Caki2 (cell line): ENCODE results near the gene MCAM. TPM values are rescaled to one million over a fixed set of nuclear protein-coding genes. Genes with fewer than 3 reads are reported as not detected.

Experiments used
- total RNA-seq: library from RNA; depleted of rRNA; stranded (reverse); fragments of >200 nt; shearing (Covaris generic); gene quantifications from 2 replicates; pipeline ENCODE4 v1.2.3, GENCODE V29; 2014; ENCODE audit warnings: low replicate concordance; rRNA removed

MCAM gene
- total RNA-seq, 1 experiment from 2014 or later, result 0.27 TPM

Other genes starting within 250 kb of the MCAM start
- 11.1 and 11.6 TPM in 2 replicates for gene VPS11, start 249.3 kb downstream of the MCAM start, total RNA-seq
- 56.3 and 66.6 TPM in 2 replicates for gene HMBS, start 232.2 kb downstream of the MCAM start, total RNA-seq
- gene DPAGT1, start 215.3 kb downstream of the MCAM start, total RNA-seq, result 13.1 and 24.2 TPM in 2 replicates
- gene C2CD2L, start 209.8 kb downstream of the MCAM start, total RNA-seq, result 2.5 and 3.2 TPM in 2 replicates
- gene HINFP, start 195.6 kb downstream of the MCAM start, total RNA-seq, result 7.7 and 11.0 TPM in 2 replicates
- not detected in 2 replicates for gene ABCG4, start 168.1 kb downstream of the MCAM start, total RNA-seq
- gene NLRX1, start 148.4 kb downstream of the MCAM start, total RNA-seq, result 35.8 and 43.3 TPM in 2 replicates
- 0.61 and 0.95 TPM in 2 replicates for gene NHERF4, start 131.7 kb downstream of the MCAM start, total RNA-seq
- 3.7 and 6.4 TPM in 2 replicates for gene CBL, start 110.8 kb downstream of the MCAM start, total RNA-seq
- 8.0 and 13.4 TPM in 2 replicates for gene RNF26, start 17.4 kb upstream of the MCAM start, total RNA-seq
- gene C1QTNF5, start 23.8 kb upstream of the MCAM start, total RNA-seq, result not detected in 2 replicates
- gene MFRP, start 29.6 kb upstream of the MCAM start, total RNA-seq, result not detected in 2 replicates
- gene USP2, start 64.6 kb upstream of the MCAM start, total RNA-seq, result 3.7 TPM in 1 of 2 replicates, not detected in the other
- gene THY1, start 106.0 kb upstream of the MCAM start, total RNA-seq, result 0.10 TPM in 1 of 2 replicates, not detected in the other